ENCODE data around the gene MOB2.

Gene MOB2
- 9.9 to 30.6 (median 14.3) reads per million in 17 experiments for total RNA-seq

DNA sequence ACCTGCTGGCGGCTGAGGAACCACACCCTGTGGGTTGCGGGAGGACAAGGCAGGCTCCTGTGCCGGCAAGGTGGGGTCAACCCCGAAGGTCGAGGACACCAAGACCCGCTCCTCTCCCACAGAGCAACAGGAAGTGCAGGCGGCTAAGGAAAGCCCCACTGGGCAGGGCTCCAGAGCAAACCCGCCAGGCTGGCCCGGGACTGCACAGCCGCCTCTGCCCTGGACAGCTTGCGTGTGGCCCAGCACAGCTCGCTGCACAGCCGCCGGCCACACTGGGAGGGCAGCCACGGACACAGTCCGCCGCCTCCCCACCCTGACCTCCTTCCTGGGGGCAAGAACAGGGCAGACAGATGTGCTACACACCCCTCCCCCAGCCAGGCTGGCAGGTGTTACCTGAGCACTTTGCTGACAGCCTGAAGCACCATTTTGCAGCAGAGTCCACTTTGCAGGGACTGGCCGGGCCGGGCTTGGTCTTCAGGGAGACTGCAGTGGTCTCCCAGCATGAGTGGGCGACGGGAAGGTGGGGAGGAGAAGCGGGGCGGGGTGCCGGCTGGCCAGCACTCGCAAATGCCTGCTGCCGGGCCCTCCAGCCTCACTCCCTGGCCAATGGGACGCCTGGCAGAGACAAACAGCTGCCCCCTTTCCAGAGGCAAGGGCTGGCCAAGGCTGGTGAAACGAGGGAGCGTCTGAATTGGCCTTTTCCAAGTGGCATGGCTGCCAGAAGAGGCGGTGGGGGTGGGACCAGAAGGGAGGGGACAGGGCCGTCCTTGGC is at the start of gene MOB2:
MOB2 (minus strand) TSS at position 726 of the 772 bp plus-strand sequence; CDS start at position 503, 223 bp downstream.
- DNase-seq = peak in 2 of 4 experiments; percentile 7 to 26

GRCh38 chr11:1534682-1535081 is 48.1 kb upstream of the MOB2 start:
- DNase-seq = no peak

GRCh38 chr11:1534171-1534570 is 47.6 kb upstream of the MOB2 start:
- no peak for DNase-seq

DNA sequence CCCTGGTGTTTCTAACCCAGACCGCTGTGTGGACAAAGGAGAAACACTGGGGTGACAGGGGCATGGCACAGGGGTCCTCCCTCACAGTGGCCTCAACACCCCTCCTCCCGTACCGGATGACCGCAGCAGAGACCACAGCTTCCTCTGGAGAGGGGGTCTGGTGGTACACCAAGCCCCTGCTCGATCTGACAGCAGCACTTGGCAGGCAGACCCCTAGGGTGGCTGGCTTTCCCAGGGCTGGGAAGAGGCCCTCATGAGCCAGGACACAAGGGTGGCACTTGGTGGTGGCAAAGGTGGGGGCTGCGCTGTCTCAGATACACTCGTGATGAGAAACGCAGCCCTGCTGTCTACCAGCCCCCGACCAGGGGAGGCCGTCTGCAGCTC is 46.8 kb upstream of the MOB2 start:
- no peak for DNase-seq

DNA sequence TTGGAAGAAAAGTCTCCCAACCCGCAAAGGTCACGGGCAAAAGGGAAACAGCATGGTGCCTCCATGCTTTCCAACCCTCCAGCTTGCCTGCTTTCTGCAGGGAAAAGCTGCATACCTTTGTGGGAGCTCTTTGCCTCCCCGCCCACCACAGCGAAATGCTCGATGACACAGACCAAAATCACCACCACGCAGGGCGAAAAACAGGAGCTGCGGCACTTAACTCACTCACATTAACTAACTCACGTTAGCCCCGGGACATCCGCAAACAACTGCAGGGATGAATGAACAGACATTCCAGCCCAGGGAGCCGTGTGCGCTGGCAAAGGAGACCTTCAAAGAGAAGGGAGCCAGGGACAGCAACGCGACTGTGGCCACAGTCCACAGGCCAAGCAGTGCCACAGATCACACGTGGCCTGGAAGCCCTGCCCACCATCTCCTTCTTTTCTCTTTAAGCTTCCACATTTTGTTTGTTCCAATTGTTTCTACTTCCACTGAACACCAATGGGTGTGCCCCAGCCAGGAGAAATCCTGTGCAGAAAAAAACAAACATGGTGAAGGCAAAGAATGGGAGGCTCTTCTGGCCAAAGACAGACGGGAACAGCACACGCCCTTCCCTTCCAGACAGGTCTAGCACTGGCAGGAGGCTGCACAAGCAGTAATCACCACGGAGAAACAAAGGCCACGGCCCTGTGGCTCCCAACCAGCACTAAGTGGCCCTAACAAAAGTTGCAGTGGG is 46.2 kb upstream of the MOB2 start:
- no peak for DNase-seq

DNA sequence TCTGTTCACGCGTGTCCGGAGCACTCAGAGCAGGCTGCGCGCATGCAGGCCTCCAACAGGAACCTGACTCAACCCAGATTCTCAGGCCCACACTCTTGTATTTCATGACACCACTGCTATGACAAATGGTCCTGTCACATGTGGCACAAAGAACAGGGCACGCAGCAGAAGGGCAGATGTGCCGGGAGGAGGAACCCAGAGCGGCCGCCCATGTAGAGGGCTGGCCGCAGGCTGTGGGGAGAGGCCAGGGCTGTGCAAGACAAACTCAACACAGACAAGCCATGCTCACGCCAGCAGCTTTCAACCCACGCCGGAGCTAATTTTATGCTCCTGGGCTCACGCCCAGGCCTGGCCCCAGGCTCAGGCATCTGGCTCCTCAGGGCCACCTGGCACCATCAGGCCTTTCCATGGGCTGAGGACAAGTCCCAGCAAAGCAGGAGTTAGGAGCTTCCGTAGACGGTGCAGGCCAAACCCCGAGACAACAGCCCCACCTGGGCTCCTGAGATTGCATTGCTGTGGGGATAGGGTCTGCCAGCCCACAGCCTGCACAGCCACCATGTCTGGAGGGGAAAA is 45.5 kb upstream of the MOB2 start:
- peak in 2 of 4 experiments; percentile 6 to 15 for DNase-seq

GRCh38 chr11:1531449-1532013 is 45.0 kb upstream of the MOB2 start:
- DNase-seq = no peak

DNA sequence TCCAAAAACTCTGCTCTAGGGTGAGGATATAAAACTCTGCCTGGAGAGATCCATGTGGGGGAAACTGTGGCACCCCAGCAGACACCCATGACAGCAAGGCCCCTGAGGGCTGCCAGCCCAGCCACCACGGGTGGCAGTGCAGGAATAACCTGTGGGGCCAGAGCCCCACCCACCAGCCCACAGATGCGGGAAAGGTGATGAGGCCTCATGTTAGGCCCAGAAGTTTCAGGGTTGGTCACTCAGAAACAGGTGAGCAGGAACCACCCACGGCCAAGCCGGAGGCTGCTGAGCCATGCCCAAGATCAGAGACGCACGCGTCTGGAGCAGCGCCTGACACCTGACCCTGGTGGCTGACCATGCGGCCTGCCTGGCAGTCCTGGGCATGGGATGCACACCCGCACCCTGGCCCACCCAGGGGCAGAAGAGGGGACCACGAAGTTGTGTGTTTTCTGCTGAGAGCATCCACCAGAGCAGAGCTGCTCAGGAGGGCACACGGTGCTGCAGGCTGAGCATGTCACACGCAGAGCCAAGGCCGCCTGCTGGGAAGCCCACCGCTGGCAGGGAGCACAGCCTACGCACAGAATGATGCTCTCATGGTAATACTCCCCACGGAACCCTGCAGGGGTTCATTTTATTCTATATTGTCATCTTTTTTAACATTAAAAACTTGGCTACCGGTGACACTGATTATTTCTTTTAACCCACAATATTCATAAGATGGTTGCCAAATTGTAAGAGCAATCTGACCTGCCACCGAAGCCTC is 44.3 kb upstream of the MOB2 start:
- no peak for DNase-seq

DNA sequence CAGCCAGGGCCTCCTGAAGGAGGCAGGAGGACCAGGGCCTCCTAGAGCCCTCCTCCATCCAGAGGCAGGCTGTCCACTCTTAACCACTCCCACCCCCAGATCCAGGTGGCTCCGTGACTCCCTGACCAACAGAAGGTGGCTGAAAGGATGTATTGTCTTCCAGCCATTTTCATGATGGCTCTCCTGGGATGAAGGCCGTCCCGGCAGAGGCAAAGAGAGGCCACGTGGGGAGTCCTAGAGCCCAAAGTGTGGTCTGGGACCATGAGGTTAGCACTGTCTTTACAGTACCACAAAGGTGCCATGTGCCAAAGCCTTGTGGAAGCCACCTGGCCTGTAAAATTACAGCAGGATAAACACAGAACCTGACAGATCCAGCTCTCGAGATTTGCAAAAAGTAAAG is 43.2 kb upstream of the MOB2 start:
- DNase-seq = no peak

GRCh38 chr11:1529286-1529685 is 42.7 kb upstream of the MOB2 start:
- no peak for DNase-seq

- no peak for DNase-seq
Observed at GRCh38 chr11:1528710-1529109, 42.1 kb upstream of the MOB2 start.

GRCh38 chr11:1526785-1527184 is 40.2 kb upstream of the MOB2 start:
- DNase-seq = no peak

DNA sequence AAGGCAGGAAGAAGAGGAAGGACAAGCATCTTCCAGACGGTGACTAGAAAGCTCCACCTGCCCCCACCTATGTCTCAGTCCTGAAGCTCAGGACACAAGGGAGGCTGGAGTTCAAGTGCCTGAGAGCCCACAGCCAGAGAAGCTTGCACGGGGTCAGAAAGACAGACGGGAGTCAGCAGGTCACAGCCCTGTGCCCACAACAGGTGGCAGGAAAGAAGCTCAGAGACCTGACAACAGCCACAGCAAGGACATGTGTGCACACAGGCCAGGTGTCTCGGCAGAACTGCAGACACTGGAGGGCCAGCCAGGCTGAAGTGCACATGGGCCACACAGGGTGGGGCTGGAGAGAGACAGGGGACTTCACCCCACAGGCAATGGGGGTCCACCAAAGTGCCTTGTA is 37.2 kb upstream of the MOB2 start:
- no peak for DNase-seq

- no peak for DNase-seq
Observed at GRCh38 chr11:1523077-1523476, 36.5 kb upstream of the MOB2 start.

GRCh38 chr11:1522081-1522424 is 35.5 kb upstream of the MOB2 start:
- DNase-seq = no peak

- DNase-seq = no peak
Observed at GRCh38 chr11:1521382-1522080, 35.0 kb upstream of the MOB2 start.

DNA sequence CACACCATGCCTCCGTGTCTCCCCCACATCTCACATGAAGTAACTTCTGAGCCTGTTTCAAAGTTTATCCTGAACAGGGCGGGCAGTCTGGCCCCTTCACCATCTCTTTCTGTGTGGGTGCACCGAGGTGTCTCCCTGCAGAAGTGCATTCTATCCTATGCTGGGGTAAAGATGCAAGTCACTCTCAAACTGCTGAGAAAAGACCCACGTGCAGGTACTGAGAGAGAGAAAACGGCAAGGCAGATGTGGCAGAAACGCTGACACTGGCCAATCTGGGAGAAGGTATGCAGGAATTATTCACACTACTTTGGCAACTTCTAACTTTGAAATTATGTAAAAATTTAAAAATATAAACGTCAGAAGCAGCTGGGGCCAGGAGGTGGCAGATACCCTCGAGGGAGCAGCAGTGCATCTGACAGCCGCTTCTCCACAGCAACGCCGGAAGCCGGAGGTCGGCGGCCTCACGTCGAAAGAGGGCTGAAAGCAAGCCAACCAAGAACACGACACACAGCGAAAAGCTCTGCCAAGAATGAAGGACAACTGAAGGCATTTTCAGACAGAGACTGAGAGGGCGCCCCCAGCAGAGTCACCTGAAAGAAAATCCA is 34.2 kb upstream of the MOB2 start:
- DNase-seq = no peak

DNA sequence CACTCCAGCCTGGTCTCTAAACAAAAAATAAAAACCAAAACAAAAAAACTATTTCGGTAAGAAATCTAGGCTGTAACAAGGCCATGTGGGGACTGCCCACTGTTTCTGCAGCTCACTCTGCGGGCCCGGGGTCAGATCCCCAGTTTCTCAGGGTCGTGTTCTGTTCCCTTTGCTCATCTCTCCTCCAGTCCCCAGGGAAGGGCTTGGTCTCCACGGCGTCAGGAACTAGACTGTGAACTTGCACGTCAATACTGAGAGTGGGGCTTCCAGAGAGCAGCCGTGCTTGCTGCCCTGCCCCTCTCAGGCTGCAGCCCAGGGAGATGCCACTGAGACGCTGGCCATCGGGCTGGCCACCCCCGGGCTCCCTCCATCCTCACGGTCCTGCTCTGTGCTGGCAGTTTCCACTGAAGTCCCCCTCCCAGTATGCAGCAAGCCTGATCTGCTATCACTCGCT is 33.7 kb upstream of the MOB2 start:
- DNase-seq = no peak

- DNase-seq = no peak
Observed at GRCh38 chr11:1519028-1520010, 32.7 kb upstream of the MOB2 start.

- no peak for DNase-seq
Observed at GRCh38 chr11:1518301-1518700, 31.7 kb upstream of the MOB2 start.

All from suppressor macrophage (primary cell).